Esophagus muscularis mucosa (tissue), 4 donors: ENCODE data around the gene UBE4B.

Experiments used
- EP300 ChIP-seq: sonication (generic); formaldehyde crosslinking; IDR thresholded peaks from one replicate; pipeline ENCODE4 v1.6.1; 2017; ENCODE audit warnings: antibody characterized with exemption
- POLR2A ChIP-seq: fragments of 450-650 bp; IDR thresholded peaks from one replicate; pipeline ENCODE4 v1.6.1; 2017; ENCODE audit warnings: antibody characterized with exemption, moderate library complexity, mild to moderate bottlenecking, low read depth
- TF ChIP-seq, protein P1 (sequence below), 3 experiments: fragments of 200-600 bp in 2 of 3; fragments of 450-650 bp in 1 of 3; sonication (generic) in 2 of 3; IDR thresholded peaks; one replicate each; pipeline ENCODE4 v1.5.1; 2017 to 2019; ENCODE audit warnings: antibody characterized with exemption in 3 of 3, mild to moderate bottlenecking in 2 of 3, moderate library complexity in 1 of 3

DNA sequence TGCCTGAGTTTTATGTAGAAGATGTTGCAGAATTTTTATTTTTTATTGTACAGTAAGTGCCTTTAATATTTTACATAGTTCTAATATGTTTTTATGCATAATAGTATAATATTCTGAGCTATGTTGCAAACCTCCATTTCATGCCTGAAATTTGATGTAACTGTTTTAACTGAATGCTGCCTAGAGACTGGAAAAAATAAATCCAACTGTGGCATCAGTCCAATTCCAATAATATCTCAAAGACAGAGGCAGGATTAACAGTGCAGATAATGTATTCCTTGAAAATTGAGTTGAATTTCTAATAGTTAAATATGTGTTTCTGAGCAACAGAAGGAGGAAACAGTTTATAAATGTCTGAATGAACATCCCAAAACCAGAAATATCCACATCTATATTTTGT, 116.5 kb downstream of the UBE4B start:
- no peak for TF ChIP-seq POLR2A
- TF ChIP-seq, protein P1, sequence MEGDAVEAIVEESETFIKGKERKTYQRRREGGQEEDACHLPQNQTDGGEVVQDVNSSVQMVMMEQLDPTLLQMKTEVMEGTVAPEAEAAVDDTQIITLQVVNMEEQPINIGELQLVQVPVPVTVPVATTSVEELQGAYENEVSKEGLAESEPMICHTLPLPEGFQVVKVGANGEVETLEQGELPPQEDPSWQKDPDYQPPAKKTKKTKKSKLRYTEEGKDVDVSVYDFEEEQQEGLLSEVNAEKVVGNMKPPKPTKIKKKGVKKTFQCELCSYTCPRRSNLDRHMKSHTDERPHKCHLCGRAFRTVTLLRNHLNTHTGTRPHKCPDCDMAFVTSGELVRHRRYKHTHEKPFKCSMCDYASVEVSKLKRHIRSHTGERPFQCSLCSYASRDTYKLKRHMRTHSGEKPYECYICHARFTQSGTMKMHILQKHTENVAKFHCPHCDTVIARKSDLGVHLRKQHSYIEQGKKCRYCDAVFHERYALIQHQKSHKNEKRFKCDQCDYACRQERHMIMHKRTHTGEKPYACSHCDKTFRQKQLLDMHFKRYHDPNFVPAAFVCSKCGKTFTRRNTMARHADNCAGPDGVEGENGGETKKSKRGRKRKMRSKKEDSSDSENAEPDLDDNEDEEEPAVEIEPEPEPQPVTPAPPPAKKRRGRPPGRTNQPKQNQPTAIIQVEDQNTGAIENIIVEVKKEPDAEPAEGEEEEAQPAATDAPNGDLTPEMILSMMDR (IDR thresholded peaks at IDR 0.05), result no peak
- no peak for TF ChIP-seq EP300
